GM19468 (cell line): Measurements from ENCODE around the gene HNRNPLL.
A peak's percentile ranks its signal among the peaks of the same experiment; 100 is the strongest.
"Not testable (repeated sequence)": the region's sequence is repeated elsewhere in the genome, so short reads cannot be mapped to it uniquely, and the experiment has no call there.

Experiments
- ATAC-seq: cut with Tn5 transposase; IDR thresholded peaks from one replicate; pipeline ENCODE4 v1.9.1; 2021; ENCODE audit warnings: mild to moderate bottlenecking, moderate library complexity, moderate number of reproducible peaks; ENCODE audit not compliant: unreplicated experiment; ENCODE audit errors: extremely low read depth

HNRNPLL gene

GRCh38 chr2:38602732-38603401 is at the start of gene HNRNPLL:
Gene HNRNPLL, minus strand, starts transcription at chr2:38602928. Its CDS starts 302 bp downstream, at chr2:38602626.
- ATAC-seq = no peak

- ATAC-seq = no peak
These were observed 48.0 kb upstream of the HNRNPLL start for GRCh38 chr2:38650717-38651116.

- ATAC-seq = no peak
These were observed 47.3 kb upstream of the HNRNPLL start for GRCh38 chr2:38650012-38650411.

GRCh38 chr2:38649176-38649728 is 46.5 kb upstream of the HNRNPLL start:
- no peak for ATAC-seq

GRCh38 chr2:38648107-38648761 is 45.5 kb upstream of the HNRNPLL start:
- no peak for ATAC-seq

- ATAC-seq = not testable (repeated sequence)
These were observed 41.2 kb upstream of the HNRNPLL start for GRCh38 chr2:38643683-38644511.

- no peak for ATAC-seq
These were observed 40.4 kb upstream of the HNRNPLL start for GRCh38 chr2:38643021-38643671.

- not testable (repeated sequence) for ATAC-seq
These were observed 39.8 kb upstream of the HNRNPLL start for GRCh38 chr2:38642373-38643017.

- ATAC-seq = no peak
These were observed 33.3 kb upstream of the HNRNPLL start for GRCh38 chr2:38636069-38636468.

- ATAC-seq = no peak
These were observed 32.4 kb upstream of the HNRNPLL start for GRCh38 chr2:38635139-38635538.

- peak; percentile 70 for ATAC-seq
These were observed 32.0 kb upstream of the HNRNPLL start for GRCh38 chr2:38634684-38635083.

- ATAC-seq = no peak
These were observed 31.2 kb upstream of the HNRNPLL start for GRCh38 chr2:38633895-38634294.

- no peak for ATAC-seq
These were observed 30.3 kb upstream of the HNRNPLL start for GRCh38 chr2:38632980-38633379.

GRCh38 chr2:38631976-38632375 is 29.2 kb upstream of the HNRNPLL start:
- no peak for ATAC-seq

- ATAC-seq = no peak
These were observed 27.0 kb upstream of the HNRNPLL start for GRCh38 chr2:38629684-38630083.

- ATAC-seq = no peak
These were observed 24.7 kb upstream of the HNRNPLL start for GRCh38 chr2:38627391-38627790.

- no peak for ATAC-seq
These were observed 23.8 kb upstream of the HNRNPLL start for GRCh38 chr2:38626326-38627035.

- no peak for ATAC-seq
These were observed 19.5 kb upstream of the HNRNPLL start for GRCh38 chr2:38622210-38622609.

- no peak for ATAC-seq
These were observed 18.3 kb upstream of the HNRNPLL start for GRCh38 chr2:38621018-38621417.
